Effector memory CD4-positive, alpha-beta T cell (primary cell): ENCODE results near the gene CACNG1.
"Not testable (repeated sequence)": the region's sequence is repeated elsewhere in the genome, so short reads cannot be mapped to it uniquely, and the experiment has no call there.

ENCODE experiments used
- DNase-seq, 3 donors: peaks; one replicate each; pipeline ENCODE4 v3.0.0-alpha.2; 2020
- H3K27ac ChIP-seq: 2 replicates; pipeline ENCODE4 v1.7.0; 2013; ENCODE audit warnings: mild to moderate bottlenecking, low read length, moderate library complexity; ENCODE audit not compliant: insufficient read depth, poor library complexity, severe bottlenecking
- H3K27me3 ChIP-seq: replicated peaks from 2 replicates; pipeline ENCODE4 v1.7.0; 2013; ENCODE audit warnings: mild to moderate bottlenecking, low read length; ENCODE audit not compliant: insufficient read depth, control insufficient read depth, poor library complexity, severe bottlenecking
- H3K36me3 ChIP-seq: 2 replicates; pipeline ENCODE4 v1.7.0; 2013; ENCODE audit warnings: mild to moderate bottlenecking, low read length, moderate library complexity; ENCODE audit not compliant: control insufficient read depth, insufficient read depth
- H3K4me1 ChIP-seq: 2 replicates; pipeline ENCODE4 v1.7.0; 2013; ENCODE audit warnings: low read length, mild to moderate bottlenecking; ENCODE audit not compliant: control insufficient read depth, insufficient read depth, poor library complexity, severe bottlenecking
- H3K4me3 ChIP-seq: 2 replicates; pipeline ENCODE4 v1.7.0; 2013; ENCODE audit warnings: low read length, low read depth, mild to moderate bottlenecking; ENCODE audit not compliant: insufficient read depth, poor library complexity, severe bottlenecking
- H3K9me3 ChIP-seq: 2 replicates; pipeline ENCODE4 v1.7.0; 2013; ENCODE audit warnings: mild to moderate bottlenecking, low read length, moderate library complexity; ENCODE audit not compliant: control insufficient read depth

CACNG1 gene

GRCh38 chr17:67074781-67075180, 30.4 kb downstream of the CACNG1 start:
- Histone ChIP-seq H3K27ac (no peak overlapping the region), H3K36me3 (peaks cover 6% of the 10 kb centered on the region), H3K4me1 (no peaks in the 10 kb centered on the region), H3K9me3 (no peaks in the 10 kb centered on the region), H3K27me3 (no peaks in the 10 kb centered on the region), H3K4me3 (no peak overlapping the region)
- DNase-seq = no peak

GRCh38 chr17:67076290-67076689, 31.9 kb downstream of the CACNG1 start:
- Histone ChIP-seq H3K27me3 (no peaks in the 10 kb centered on the region), H3K4me1 (no peaks in the 10 kb centered on the region), H3K4me3 (no peak overlapping the region), H3K27ac (no peak overlapping the region), H3K36me3 (peaks cover 6% of the 10 kb centered on the region), H3K9me3 (no peaks in the 10 kb centered on the region)
- no peak for DNase-seq

GRCh38 chr17:67078292-67078691, 33.9 kb downstream of the CACNG1 start:
- peaks cover 6% of the 10 kb centered on the region for H3K36me3 ChIP-seq
- no peak overlapping the region for H3K27ac ChIP-seq
- no peaks in the 10 kb centered on the region for H3K27me3 ChIP-seq
- no peaks in the 10 kb centered on the region for H3K9me3 ChIP-seq
- H3K4me3 ChIP-seq = no peak overlapping the region
- peaks cover 15% of the 10 kb centered on the region for H3K4me1 ChIP-seq
- DNase-seq = no peak

GRCh38 chr17:67079491-67079890, 35.1 kb downstream of the CACNG1 start:
- Histone ChIP-seq H3K27me3 (no peaks in the 10 kb centered on the region), H3K4me3 (no peak overlapping the region), H3K4me1 (peaks cover 15% of the 10 kb centered on the region), H3K36me3 (peaks cover 9% of the 10 kb centered on the region), H3K27ac (no peak overlapping the region), H3K9me3 (no peaks in the 10 kb centered on the region)
- DNase-seq = no peak

- Histone ChIP-seq H3K4me1 (peaks cover 15% of the 10 kb centered on the region), H3K27ac (no peak overlapping the region), H3K4me3 (no peak overlapping the region), H3K36me3 (peaks cover 9% of the 10 kb centered on the region), H3K9me3 (no peaks in the 10 kb centered on the region), H3K27me3 (no peaks in the 10 kb centered on the region)
- no peak for DNase-seq
These were observed 36.5 kb downstream of the CACNG1 start for GRCh38 chr17:67080804-67081203.

GRCh38 chr17:67082107-67082506, 37.8 kb downstream of the CACNG1 start:
- no peaks in the 10 kb centered on the region for H3K27me3 ChIP-seq
- no peak for DNase-seq

GRCh38 chr17:67085406-67085805, 41.1 kb downstream of the CACNG1 start:
- Histone ChIP-seq H3K4me3 (no peak overlapping the region), H3K36me3 (peaks cover 7% of the 10 kb centered on the region)

More at GRCh38 chr17:67082107-67082506, 37.8 kb downstream of the CACNG1 start:
- H3K4me1 ChIP-seq = peaks cover 15% of the 10 kb centered on the region
- no peaks in the 10 kb centered on the region for H3K9me3 ChIP-seq
- no peak overlapping the region for H3K4me3 ChIP-seq
- no peak overlapping the region for H3K27ac ChIP-seq
- H3K36me3 ChIP-seq = peaks cover 3% of the 10 kb centered on the region

GRCh38 chr17:67088639-67089038, 44.3 kb downstream of the CACNG1 start:
- no peak for DNase-seq
- Histone ChIP-seq H3K4me1 (no peaks in the 10 kb centered on the region), H3K4me3 (no peak overlapping the region), H3K27ac (no peak overlapping the region), H3K27me3 (no peaks in the 10 kb centered on the region), H3K9me3 (no peaks in the 10 kb centered on the region), H3K36me3 (peaks cover 8% of the 10 kb centered on the region)

More at GRCh38 chr17:67085406-67085805, 41.1 kb downstream of the CACNG1 start:
- DNase-seq = no peak
- Histone ChIP-seq H3K27ac (no peak overlapping the region), H3K9me3 (no peaks in the 10 kb centered on the region), H3K4me1 (peaks cover 15% of the 10 kb centered on the region), H3K27me3 (no peaks in the 10 kb centered on the region)

GRCh38 chr17:67090341-67090740, 46.0 kb downstream of the CACNG1 start:
- Histone ChIP-seq H3K4me1 (no peaks in the 10 kb centered on the region), H3K27me3 (no peaks in the 10 kb centered on the region), H3K27ac (no peak overlapping the region), H3K9me3 (no peaks in the 10 kb centered on the region), H3K36me3 (peaks cover 7% of the 10 kb centered on the region), H3K4me3 (no peak overlapping the region)
- no peak for DNase-seq

- Histone ChIP-seq H3K27ac (no peak overlapping the region), H3K27me3 (no peaks in the 10 kb centered on the region), H3K4me1 (no peaks in the 10 kb centered on the region), H3K9me3 (no peaks in the 10 kb centered on the region), H3K4me3 (no peak overlapping the region), H3K36me3 (peaks cover 7% of the 10 kb centered on the region)
- no peak for DNase-seq
These were observed 47.9 kb downstream of the CACNG1 start for GRCh38 chr17:67092291-67092690.

GRCh38 chr17:67092710-67093109, 48.4 kb downstream of the CACNG1 start:
- H3K4me1 ChIP-seq, DNase-seq, H3K27me3 ChIP-seq, H3K36me3 ChIP-seq, H3K4me3 ChIP-seq, H3K27ac ChIP-seq, H3K9me3 ChIP-seq: not testable (repeated sequence)
